HG03442 (cell line): Measurements from ENCODE around the gene MSANTD3.
"Not testable (repeated sequence)": the region's sequence is repeated elsewhere in the genome, so short reads cannot be mapped to it uniquely, and the experiment has no call there.

ENCODE experiments used
- ATAC-seq: cut with Tn5 transposase; IDR thresholded peaks from one replicate; pipeline ENCODE4 v1.9.1; 2021; ENCODE audit warnings: mild to moderate bottlenecking, moderate library complexity; ENCODE audit not compliant: unreplicated experiment

MSANTD3 gene

DNA sequence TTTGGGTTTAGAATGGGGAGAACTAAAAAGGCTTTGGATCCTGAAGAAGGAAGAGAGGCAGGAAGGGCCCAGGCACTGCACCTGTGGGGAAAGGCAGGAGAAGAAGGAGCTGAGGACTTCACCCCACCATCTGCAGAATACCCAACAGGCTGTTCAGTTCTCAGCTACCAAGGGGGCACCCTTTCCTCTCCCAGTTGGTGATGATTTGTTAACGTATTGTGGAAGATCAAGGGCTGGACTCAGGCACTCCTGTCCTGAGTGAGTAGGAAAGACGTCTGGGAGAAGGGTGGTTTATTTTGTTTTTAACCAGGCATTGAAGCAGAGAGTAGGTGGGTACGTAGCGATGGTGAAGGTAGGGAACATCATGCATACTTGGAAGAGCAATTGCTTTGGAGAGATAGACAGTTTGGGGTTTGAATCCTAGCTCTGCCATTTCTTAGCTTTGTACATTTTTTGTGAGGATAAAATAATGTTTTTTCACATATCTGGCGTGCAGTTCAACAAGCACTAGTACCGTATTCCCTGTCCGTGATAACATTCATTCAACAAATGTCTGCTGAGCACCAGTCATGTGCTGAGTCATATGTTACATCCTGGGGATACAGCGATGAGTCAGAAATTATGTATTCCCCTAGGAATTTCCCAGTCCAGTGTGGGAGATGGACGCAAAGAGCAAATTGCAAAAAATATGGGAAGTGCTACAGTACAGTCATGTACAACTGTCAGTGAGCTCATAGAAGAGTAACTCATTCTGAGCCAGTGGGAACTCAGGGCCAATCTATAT lies 2.1 kb downstream of the MSANTD3 start:
- no peak for ATAC-seq

- no peak for ATAC-seq
Measured at GRCh38 chr9:100430286-100430940, 3.5 kb downstream of the MSANTD3 start.

DNA sequence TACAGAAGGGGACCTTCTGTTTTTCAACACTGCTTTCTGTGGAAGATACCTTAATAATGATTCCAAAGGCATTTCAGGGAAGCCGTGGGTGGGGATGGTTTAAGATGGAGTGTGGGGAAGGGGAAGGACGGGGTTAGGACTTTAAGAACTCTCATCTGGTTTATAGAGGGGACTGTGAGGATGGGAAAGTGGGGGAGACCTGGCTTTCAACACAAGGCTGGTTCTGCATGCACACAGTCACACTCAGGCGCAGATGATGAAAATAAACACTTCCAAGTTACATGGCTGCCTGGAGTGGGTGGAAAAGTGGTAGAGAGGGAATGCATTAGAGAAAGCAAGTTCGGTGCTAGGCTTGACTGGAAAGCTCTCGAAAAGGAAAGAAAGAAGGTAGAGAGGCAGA lies 4.9 kb downstream of the MSANTD3 start:
- no peak for ATAC-seq

GRCh38 chr9:100432736-100433135 lies 5.8 kb downstream of the MSANTD3 start:
- no peak for ATAC-seq

DNA sequence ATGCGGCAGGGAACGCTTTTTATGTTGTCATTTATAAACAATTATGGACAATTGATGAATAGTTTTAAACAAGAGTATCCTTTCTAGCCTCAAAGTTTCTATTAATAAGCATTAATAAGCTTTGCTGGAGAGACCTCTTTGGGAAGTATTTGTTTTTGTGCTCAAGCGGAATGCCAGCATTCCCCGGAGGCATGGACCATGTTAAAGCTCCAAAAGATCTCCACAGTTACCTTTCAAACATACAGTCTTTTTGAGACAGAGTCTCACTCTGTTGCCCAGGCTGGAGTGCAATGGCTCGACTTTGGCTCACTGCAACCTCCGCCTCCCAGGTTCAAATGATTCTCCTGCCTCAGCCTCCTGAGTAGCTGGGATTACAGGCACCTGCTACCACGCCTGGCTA lies 9.6 kb downstream of the MSANTD3 start:
- ATAC-seq = no peak

DNA sequence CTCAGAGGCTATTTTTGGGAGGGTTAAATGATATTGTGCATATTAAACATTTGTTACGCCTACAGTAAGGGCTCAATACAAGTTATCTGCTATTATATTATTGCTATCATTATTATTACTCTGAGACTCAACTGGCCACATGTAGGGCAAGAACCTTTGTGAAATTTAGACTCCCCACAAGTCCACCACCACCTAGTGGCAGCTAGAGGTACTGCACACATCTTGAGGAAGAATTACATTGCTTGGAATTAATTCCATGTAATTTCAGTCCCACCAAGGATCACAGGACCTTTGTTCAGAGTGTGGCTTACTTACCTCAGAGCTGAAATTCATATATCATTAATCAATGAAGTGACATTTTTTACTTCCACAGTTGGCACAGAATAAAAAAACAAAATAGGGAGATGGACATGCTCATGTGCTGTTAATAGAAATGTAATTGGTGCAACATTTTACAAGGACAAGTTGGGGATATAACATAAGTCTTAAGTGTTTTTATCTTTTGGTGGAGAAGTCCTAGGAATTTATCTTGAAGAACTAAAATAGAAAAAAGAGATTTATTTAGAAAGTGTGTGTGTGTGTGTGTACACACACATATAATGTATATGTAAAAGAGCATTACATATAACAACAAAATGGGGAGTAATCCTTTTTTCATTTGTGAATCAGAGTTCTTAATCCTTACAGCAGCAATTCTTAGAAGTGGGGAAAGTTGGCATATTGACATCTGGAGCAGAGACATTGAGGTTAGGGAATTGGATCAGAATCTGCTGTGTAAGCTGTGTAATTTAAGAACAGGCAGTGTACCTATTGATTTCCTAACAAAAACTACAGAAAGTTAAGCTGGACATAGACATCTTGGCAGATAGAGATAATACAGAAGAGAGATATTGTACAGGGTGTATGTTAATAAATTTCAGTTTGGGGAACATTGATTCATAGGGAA lies 11.2 kb downstream of the MSANTD3 start:
- peak; percentile 77 for ATAC-seq

DNA sequence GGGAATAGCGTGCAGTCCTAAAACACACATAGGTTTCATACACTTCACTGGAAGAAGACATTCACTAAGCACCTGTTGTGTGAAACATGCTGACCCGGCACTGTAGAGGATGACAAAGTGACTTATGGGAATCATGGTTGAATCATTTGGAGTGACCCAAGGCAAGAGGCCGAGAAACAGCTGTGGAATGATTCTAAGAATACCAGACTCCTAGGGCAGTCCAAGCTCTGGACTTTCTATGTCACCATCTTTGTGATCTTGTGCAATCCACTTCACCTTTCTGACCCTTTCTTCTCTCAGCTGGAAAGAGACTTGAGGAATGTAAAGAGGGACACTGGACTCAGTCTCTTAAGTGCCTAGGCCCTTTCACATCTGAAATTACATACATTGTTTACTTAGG lies 13.1 kb downstream of the MSANTD3 start:
- ATAC-seq = no peak

DNA sequence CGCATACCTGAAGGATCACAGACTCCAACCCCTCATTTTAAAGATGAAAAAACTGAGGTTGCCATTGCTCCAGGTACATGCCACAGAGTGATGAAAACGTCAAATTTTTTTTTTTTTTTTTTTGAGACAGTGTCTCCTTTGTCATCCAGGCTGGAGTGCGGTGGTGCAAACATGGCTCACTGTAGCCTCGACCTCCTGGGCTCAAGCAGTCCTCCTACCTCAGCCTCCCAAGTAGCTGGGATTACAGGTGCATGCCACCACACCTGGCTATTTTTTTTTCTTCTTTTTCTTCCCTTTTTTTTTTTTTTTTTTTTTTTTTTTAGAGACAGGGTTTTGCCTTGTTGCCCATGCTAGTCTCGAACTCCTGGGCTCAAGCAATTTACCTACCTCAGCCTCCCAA lies 13.5 kb downstream of the MSANTD3 start:
- ATAC-seq = not testable (repeated sequence)

GRCh38 chr9:100441911-100442361 lies 15.0 kb downstream of the MSANTD3 start:
- no peak for ATAC-seq

DNA sequence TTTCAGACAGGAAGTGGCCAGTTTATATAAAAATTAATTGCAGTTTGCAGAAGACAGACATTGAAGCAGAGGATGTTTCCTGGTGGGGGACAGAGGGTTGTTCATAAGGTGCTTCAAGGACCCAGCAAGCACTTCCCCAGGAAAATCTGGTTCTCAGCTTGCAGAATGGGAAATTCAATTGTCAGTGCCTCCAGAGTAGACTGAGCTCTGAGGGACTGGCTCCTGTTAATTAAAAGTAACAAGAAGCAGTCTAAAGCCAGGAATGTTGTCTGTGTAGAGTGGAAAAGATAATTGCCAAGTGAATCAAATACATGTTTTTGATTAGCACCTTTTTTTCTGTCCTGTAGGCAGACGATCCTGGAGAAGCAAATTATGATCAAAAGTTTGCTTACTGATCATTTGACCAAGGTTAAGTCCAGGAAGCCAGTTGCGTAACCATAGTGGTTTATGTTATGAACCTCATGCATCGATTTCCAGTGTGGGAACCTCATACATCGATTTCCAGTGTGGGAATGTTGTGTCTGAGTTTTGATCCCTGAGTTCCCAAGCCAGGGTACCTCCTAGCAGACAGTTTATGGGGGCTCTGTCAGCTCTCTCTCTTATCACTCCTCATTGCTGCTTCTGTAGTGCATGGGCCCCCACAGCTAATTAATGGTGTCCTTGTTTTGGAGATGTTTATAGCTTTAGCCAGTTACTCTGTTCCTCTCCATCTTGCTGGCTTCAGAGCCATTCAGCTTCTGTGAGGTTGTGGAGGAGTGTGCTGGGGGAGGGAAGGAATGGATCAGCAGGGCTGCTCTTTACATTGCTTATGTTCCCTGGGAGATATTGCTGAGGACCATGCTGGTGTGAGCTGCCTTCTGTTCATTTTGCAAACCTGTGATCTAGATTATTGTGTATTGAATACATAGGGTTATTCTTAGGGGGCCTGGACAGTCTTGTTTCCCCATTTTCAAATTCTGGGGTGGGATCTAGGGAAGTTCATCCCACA lies 17.1 kb downstream of the MSANTD3 start:
- no peak for ATAC-seq

GRCh38 chr9:100445161-100445902 lies 18.4 kb downstream of the MSANTD3 start:
- ATAC-seq = no peak

- no peak for ATAC-seq
Measured at GRCh38 chr9:100445903-100446549, 19.1 kb downstream of the MSANTD3 start.

DNA sequence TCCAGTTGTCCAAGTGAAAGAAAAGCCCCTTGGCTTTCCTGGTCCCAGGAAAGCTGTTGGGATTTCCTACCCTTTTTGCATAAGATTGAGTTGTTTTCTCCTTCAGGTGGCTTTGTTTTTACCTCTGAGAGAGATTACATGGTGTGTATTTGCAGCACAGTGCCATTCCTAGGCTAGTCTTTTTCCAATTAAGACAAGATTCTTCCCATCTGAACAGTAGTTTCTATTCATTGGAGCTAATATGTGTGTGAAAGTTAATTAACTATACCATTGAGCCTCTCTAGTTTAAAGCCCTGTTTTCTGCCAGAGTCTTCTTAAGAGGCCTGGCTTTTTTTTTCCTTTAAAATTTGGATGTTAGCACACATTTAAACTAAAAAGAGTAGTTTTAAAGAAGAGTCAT lies 20.1 kb downstream of the MSANTD3 start:
- ATAC-seq = no peak

- ATAC-seq = no peak
Measured at GRCh38 chr9:100448266-100448665, 21.3 kb downstream of the MSANTD3 start.

GRCh38 chr9:100449420-100449819 lies 22.5 kb downstream of the MSANTD3 start:
- peak; percentile 81 for ATAC-seq

DNA sequence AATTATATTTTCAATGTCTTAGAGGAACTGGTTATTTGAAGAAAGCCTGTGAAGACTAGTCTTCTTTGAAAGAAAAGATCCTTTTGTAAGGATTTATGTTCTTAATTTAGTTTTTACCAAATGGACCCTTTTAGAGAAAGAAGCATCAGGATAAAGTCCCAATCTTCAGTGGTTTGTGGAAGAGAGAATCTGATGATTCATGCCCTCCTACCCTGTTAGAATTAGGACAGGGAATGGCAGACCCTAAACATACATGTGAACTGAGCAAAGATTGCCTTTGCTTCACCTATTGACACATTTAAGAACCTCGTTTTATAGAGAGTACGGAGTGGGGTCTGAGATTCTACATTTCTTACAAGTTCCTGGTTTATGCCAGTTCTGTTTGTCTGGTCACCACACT lies 26.0 kb downstream of the MSANTD3 start:
- no peak for ATAC-seq

DNA sequence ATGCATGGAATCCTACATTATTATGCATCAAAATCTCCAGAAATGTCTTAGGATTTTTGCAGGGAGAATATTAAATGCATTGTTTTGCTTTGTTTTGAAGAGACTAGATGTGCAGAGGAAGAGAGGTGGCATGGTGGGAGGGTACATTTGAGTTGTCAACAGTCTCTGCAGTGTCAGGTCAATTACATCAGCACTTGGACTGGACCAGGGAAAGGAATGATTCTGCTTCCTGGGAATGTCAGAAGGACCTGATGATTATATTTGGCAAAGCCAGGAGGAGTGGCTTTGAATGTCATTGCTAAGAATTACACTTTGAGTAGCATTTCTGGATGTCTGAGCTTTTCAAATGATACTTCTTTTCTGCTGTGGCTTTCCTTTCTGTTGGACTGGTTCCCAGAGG lies 28.5 kb downstream of the MSANTD3 start:
- no peak for ATAC-seq

- no peak for ATAC-seq
Measured at GRCh38 chr9:100457517-100457916, 30.6 kb downstream of the MSANTD3 start.

DNA sequence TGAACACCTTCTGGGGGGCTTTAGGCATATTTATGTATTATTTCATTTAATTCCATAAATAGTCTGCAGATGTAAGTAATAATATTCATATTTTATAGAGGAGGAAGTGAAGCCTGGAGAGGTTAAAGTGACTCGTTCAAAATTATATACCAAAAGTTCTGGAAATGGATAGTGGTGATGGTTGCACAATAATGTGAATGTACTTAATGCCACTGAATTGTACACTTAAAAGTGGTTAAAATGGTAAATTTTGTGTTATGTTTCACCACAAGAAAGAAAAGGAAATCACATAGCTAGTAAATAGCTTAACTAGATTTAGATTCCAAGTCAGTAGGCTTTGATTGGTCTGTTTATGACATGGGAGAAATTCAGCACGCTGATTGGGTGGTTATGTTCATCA lies 33.0 kb downstream of the MSANTD3 start:
- ATAC-seq = no peak
